Activated CD8-positive, alpha-beta memory T cell treated with anti-CD3 and anti-CD28 coated beads, Interleukin-2, amount 50 U/mL, for 24 hours (primary cell): Measurements from ENCODE around the gene PDCD1LG2.
"Not testable (repeated sequence)": the region's sequence is repeated elsewhere in the genome, so short reads cannot be mapped to it uniquely, and the experiment has no call there.

Experiments used
- DNase-seq: peaks from one replicate; pipeline ENCODE4 v3.0.0-alpha.2; 2020; ENCODE audit errors: extremely low read depth

The PDCD1LG2 gene

DNA sequence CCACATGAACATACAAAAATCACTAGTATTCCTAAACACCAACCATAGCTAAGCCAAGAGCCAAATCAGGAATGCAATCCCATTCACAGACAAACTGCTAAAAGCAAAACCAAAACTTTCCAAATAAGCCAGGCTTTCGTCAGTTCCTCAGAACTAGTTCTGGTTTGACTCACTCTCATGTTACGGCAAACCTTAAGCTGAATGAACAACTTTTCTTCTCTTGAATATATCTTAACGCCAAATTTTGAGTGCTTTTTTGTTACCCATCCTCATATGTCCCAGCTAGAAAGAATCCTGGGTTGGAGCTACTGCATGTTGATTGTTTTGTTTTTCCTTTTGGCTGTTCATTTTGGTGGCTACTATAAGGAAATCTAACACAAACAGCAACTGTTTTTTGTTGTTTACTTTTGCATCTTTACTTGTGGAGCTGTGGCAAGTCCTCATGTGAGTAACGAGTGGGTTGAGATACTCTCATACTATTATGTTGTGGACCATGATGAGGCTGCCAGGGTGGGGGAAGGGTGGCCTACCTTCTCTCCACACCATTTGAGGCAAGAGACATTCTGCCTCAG is at the start of gene PDCD1LG2:
TSS of gene PDCD1LG2 (plus strand) at position 172 of the 572 bp plus-strand sequence. CDS start 12,016 bp downstream, outside the sequence.
- no peak for DNase-seq

DNA sequence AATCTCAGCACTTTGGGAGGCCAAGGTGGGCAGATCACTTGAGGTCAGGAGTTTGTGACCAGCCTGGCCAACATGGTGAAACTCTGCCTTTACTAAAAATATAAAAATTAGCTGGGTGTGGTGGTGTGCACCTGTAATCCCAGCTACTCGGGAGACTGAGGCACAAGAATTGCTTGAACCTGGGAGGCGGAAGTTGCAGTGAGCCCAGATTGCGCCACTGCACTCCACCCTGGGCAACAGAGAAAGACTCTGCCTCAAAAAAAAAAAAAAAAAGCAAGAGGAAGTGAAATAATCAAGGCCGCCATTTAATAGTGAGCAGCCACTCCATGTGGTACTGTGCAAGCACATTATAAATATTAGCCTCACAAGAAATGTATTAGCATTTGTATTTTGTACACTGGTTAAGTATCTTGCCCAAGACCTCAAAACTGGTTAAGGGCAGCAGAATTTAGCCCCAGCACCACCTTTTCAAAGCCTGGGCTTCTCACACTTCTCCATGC is 45.5 kb upstream of the PDCD1LG2 start:
- DNase-seq, result not testable (repeated sequence)

DNA sequence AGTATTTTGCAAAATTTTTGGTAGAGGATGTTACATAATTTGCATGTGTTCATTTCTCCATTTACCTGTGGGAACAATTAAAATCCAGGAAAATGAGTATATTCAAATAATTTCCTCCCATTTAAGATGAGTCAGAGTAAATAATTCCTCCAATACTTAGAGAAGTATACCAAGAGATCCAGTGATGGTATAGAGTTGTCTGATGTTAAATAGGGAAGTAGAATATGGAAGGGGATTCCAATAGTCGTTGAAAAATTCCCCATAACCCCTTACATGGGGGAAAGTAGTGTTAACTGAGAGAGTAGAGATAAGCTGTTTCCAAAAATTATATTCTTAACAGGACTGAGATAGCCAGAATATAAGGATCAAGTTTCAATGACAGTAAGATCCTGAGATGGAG is 44.3 kb upstream of the PDCD1LG2 start:
- DNase-seq, result no peak

DNA sequence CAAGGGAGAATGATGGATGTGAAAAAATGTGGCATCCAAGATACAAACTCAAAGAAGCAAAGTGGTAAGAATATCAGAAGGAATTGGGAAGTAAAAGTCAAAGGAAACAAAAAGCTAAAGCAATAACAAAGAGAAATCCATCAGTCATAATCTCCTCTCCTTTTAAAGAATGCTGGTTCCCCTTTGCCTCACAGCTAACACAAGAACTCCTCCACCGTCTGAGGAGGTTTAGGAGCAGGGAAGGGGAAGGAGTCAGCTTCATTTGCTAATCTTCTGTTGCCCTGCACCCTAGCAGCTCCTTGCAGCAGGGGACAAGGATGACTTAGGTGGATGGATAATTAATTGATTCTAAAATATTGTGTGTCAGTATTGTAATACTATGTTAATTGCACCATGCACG is 43.6 kb upstream of the PDCD1LG2 start:
- DNase-seq, result no peak

DNA sequence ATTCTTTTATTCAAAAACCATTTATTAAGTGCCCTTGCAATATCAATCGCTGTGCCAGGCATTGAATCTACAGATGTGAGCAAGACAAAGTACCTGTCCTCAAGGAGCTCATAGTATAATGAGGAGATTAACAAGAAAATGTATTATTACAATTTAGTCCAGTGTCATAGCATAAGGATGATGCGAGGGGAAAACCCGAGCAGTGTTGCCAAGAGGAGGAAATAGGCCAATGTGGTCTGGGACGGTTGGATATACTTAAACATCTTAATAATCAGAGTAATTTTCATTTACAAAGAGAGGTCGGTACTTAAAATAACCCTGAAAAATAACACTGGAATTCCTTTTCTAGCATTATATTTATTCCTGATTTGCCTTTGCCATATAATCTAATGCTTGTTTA is 41.5 kb upstream of the PDCD1LG2 start:
- DNase-seq, result no peak

DNA sequence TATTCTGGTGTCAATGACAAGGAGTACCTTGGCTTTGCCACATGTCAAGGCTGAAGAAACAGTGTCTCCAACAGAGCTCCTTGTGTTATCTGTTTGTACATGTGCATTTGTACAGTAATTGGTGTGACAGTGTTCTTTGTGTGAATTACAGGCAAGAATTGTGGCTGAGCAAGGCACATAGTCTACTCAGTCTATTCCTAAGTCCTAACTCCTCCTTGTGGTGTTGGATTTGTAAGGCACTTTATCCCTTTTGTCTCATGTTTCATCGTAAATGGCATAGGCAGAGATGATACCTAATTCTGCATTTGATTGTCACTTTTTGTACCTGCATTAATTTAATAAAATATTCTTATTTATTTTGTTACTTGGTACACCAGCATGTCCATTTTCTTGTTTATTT is 40.2 kb upstream of the PDCD1LG2 start:
- no peak for DNase-seq

DNA sequence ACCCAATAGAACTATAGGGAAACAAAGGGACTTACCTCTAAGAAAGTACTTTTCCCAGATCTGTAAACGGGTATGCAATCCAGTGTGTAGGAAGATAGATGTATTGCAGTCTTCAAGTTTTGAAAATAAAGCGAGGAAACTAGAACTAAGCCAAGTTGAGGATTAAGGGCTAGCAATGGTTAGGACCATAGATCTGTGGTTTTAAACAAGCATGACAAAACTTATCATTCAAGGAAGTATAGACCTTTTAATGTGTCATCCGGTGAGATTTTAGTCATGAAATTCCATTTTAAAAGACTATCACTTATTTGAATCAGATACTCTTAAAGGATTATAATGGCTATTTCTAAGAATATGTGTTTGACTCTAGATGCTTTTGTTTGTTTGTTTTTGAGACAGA is 39.5 kb upstream of the PDCD1LG2 start:
- DNase-seq, result no peak

DNA sequence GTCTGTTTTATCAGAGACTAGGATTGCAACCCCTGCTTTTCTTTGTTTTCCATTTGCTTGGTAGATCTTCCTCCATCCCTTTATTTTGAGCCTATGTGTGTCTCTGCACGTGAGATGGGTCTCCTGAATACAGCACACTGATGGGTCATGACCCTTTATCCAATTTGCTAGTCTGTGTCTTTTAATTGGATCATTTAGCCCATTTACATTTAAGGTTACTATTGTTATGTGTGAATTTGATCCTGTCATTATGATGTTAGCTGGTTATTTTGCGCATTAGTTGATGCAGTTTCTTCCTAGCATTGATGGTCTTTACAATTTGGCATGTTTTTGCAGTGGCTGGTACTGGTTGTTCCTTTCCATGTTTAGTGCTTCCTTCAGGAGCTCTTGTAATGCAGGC is 34.7 kb upstream of the PDCD1LG2 start:
- not testable (repeated sequence) for DNase-seq

DNA sequence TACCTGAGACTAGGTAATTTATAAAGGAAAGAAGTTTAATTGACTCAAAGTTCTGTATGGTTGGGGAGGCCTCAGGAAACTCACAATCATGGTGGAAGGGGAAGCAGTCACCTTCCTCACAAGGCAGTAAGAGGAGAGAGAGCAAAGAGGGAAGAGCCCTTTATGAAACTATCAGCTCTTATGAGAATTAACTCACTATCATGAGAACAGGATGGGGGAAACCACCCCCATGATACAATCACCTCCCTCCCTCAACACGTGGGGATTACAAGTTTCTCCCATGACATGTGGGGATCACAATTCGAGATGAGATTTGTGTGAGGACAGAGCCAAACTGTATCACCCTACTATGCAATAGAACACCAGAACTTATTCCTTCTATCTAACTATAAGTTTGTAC is 32.1 kb upstream of the PDCD1LG2 start:
- no peak for DNase-seq

DNA sequence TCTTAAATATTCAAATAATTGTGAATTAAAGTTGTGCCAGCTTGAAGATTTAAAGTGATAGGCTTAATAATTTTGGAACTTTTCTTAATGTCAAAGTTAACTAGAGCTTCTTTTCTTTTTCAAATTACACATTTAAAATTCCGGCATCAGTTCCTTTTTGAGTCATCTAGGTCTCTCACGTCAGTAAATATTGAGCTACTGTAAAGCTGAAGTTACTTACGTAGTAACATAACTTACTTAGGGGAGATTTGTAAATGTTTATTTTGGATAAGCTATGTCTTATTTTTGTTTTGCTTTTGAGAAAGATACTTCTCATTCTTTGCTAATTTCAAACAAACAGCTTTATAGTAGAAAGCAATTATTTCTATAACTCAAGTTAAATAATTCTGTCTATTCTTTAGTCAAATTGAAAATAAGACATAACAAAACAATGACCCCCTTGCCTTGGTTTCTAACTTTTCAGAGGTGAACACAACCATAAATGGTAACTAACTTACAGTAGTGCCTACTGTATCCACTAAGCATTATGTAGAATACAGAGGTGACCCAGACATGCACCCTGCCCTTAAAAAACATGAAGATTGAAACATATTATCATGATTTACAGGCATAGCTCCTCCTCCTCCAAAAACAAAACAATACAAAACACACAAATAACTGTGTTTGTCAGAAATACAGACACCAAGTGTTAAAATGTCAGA is 30.2 kb upstream of the PDCD1LG2 start:
- no peak for DNase-seq

DNA sequence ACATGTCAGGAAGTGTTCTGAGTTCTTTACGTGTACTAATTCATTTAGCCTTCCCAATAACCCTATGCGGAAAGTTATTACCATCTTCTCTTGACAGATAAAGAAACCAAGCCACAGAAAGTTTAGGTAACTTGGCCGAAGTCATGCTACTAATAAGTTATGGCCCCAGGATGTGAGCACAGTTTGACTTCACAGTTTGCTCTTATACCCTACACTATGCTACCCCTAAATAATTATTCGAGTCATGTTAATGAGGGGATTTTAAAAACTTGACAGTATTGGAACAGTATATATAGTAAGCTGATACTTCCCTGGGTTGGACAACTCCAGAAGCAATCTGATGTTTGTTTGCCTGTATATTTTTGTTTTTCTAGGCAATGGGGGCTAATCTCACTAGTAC is 29.4 kb upstream of the PDCD1LG2 start:
- DNase-seq, result no peak

DNA sequence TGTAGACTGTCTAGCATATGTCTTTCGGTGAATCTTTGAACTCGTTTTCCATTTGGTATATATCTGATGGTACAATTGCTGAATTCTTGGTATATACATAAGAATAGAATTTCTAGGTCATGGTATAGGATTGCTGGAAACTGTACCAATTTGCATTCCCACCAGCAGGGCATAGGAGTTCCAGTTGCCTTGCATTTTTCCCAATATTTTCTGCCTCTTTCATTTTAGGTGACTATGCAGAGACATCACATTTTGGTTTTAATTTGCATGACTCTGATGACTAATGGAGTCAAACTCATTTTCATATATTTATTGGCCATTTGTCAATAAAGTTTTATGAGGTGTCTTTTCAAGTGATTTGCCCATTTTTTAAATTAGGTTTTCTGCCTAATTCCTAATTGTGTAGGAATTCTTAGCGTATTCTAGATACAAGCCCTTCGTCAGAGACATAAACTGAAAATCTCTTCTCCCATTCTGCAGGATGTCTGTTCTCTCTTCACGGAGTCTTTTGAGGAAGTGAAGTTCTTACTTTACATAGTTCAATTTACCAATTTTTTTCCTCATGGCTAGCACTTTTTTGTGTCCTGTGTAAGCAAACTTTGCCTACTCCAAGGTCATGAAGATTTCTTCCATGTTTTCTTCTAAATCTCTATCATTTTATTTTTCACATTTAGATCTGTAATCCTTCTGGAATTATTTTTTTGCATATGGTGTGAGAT is 28.9 kb upstream of the PDCD1LG2 start:
- no peak for DNase-seq

DNA sequence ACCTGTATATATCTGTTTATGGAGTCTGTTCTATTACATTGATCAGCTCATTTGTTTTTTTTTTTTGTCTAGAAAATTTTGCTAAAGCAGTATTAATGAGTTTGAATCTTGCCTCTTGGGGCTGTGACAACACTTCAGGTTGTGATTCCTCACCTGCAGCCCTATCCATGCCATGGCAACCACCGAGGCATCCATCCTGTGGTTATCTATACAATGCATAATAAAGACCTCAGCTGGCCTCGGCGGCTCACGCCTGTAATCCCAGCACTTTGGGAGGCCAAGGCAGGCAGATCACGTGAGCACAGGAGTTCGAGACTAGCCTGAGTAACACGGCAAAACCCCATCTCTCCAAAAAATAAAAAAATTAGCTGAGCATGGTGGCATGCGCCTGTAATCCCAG is 28.1 kb upstream of the PDCD1LG2 start:
- DNase-seq, result no peak

DNA sequence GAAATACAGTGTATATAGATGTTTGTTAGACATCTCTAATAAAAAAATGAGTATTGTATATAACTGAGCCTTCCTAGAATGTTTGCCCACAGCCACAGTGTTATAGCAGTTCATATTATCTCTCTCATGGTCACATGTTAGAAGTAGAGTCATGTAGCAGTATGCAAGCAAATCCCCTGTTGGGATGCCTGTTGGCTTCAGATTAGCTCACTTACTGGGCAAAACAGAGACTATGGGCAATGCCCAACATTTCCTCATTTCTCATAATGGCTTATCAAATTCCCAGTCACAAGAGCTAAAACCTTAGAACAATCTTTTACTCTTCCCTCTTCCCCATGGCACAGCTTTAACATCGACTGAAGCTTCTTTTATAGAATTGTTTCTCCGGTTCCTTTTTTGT is 27.0 kb upstream of the PDCD1LG2 start:
- no peak for DNase-seq

DNA sequence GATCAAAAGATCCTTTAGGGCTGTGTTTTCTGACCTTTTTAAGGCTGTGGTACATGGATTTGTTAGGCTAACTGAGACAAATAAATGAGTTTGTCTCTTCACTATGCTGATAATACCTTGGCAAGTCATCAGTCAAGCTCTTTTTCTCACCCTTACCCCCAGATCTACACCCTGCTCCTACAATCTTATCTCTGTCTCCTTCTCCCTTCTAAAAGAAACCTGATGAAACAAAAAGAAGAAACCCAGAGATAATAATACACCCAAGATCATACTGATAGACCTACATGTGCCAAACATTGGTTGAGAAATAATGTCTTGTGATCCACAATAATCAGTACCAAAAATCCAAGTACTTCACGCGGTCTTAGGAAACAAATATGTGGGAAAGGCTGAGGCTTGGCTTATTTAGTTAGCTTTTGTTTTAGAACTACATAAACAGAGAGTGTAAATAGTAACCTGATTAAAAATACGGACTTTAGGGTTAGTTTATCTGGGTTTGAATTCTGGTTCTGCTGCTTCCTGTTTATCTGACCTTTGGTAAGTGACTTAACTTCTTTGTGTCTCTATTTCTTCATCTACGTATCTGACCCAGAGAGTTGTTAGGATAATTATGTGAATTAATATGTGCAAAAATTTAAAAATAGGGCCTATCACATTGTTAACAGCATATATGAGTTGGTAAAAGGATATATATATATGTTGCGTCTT is 24.8 kb upstream of the PDCD1LG2 start:
- DNase-seq, result no peak

DNA sequence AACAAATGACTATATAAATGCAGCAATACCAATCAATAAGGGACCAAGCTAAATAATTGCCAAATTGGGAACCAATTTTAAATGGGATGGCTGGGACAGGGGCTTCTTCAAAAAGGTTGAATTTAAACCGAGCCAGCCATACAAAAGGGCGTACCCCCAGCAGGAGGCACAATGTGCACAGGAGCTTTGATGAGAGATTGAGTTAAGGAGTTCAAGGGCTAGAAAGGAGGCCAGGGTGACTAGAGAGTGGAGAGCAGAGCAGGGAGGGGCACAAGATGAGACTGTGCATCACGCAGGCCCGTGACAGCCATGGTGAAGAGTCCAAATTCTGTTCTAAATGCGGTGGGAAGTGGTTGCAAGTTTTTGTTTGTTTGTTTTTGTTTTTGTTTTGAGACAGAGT is 23.3 kb upstream of the PDCD1LG2 start:
- DNase-seq, result no peak

DNA sequence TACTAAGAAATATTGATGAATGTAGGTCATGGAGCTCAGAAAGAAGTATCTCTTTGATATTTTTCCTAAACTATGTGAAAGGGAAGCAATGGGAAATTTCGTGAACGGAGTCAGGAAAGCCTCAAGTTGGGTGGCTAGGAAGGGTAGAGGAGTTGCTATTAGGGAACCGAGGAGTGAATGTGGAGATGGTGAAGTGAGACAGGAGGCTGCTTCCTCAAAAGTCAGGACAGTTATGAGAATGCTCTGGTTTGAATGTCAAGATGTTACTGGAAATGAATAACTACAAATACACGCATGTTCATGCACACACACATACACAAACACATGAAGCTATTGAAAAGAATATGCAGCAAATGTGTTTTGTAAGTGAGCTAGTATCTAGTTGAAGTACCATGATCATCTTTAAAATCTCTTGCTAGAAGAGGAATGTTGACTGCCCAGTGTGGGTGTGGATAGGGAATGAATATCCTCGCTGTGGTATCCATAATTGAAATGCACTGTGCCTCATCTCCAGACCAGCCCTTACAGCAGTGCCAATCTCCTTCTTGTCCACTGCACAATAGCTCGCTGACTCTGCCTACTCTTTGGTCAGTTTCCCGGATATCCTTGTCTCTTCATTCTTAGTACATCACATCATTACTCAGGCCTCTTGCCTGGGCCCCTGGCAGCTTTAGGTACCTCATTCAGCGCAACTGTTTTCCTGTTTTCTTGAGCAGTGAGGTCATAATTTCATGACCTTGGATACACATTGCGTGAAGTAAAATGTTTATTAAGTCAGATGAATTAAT is 21.9 kb upstream of the PDCD1LG2 start:
- DNase-seq, result no peak

DNA sequence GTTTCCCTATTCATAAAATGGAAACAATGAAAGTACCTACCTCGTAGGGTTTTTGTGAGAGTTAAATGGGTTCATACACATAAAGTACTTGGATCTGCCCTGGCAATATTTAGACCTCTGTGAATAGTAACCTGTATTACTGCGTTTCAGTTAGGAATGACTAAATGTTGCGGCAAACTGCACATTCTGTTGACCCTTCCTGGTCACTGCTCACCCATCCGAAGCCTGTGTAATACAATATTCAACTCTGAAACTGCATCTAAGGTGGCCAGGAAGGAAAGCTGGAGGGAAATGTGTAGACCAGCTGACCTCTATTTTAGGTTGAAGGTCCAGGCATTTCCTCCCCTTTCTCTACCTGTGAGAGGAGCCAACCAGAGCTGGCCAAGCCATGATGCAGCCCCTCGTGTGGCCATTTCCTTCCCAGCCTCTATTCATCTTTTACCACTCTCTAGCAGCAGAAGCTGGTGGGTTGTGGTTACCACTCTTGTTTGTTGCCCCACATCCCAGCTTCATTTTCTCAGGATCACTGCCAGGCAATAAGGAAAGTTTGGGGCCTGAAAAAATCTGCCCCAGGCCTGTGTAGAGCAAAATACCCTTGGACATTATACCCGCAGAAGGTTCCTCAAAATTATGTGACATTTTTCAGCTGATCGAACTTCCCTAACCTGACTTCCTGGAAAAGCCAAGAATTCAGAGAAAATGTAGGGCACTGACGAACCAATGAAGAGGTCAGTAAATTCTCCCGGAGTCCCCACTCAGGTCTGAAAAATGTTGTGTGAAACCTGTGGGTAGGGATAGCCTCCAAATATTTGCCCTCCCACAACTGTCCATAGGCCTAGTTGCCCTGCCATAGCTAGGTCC is 20.5 kb upstream of the PDCD1LG2 start:
- DNase-seq, result no peak

DNA sequence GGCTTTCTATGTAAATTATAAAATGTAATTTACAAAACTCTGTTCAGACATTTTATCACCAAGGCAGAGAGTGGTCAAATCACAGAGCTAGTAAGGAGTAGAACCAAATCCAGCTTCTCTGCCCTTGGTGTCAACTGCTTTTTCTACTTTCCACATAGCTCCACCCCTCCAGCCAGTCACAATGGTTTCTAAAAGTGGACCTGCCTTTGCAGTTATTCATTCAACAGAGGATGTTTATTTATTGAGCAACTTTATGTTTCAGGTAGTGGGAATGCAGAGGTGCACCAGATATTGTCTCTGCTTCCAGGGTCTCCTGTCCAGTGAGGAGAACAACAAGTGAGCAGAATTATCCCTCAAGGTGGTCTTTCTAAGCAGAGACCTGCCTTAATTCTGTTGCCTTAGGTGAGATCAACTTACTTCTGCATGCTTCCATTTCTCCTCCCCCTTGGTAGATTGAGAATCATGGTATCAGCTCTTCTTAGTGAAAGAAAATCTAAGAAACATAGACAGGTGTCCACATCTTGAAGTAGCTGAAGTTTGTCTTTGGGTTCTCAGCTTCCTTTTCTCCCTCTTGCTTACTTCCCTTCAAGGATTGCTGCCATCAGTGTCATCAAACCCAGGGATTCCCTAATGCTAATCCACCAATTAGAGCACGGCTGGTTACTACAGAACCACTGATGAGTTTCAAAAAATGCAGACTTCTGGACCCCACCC is 17.2 kb upstream of the PDCD1LG2 start:
- no peak for DNase-seq
